A549 (cell line): ENCODE results near the gene RHBDD2. TPM values are rescaled to one million over a fixed set of nuclear protein-coding genes. Genes with fewer than 3 reads are reported as not detected.

Source experiments
- ATAC-seq, 2 experiments: fragments of 200-7000 bp in 1 of 2; fragments of >200 bp in 1 of 2; cut with Nextera tagmentation in 1 of 2; cut with Tn5 transposase in 1 of 2; 3 replicates each; pipeline versions ENCODE4 v1.8.0 to v1.9.1; 2018 to 2020; ENCODE audit warnings: mild to moderate bottlenecking in 1 of 2, moderate library complexity in 1 of 2
- CTCF ChIA-PET: fragments of 300-600 bp; sonication (Branson Sonifier 250); formaldehyde crosslinking; extraction: SDS; loops from one replicate; lab custom pipeline; 2021; ENCODE audit warnings: antibody characterized with exemption, inconsistent platforms; lab: Yijun Ruan, JAX
- POLR2A ChIA-PET: fragments of 350-600 bp; formaldehyde crosslinking; extraction: SDS; loops from one replicate; lab custom pipeline; 2021; ENCODE audit warnings: antibody characterized with exemption, inconsistent platforms; lab: Yijun Ruan, JAX
- DNase-seq, 2 experiments: peaks; one replicate each; pipeline versions ENCODE4 v3.0.0 to v3.0.0-alpha.2; 2011 to 2016; ENCODE audit warnings: low read depth in 1 of 2, low spot score in 1 of 2
- FAIRE-seq: peaks from 2 replicates; lab custom pipeline; 2011; peaks lifted over from hg19 to GRCh38; lab: Jason Lieb, UNC
- H3K27ac ChIP-seq, 2 experiments: fragments of >200 bp; sonication (Bioruptor Twin); formaldehyde crosslinking; 3 replicates each; pipeline ENCODE4 v1.5.1; 2016 to 2017
- H3K4me1 ChIP-seq: fragments of >200 bp; sonication (Bioruptor Twin); formaldehyde crosslinking; 3 replicates; pipeline ENCODE4 v1.6.1; 2016
- H3K4me2 ChIP-seq: fragments of >200 bp; sonication (Bioruptor Twin); formaldehyde crosslinking; 3 replicates; pipeline ENCODE4 v1.6.1; 2016
- H3K4me3 ChIP-seq: fragments of >200 bp; sonication (Bioruptor Twin); formaldehyde crosslinking; 3 replicates; pipeline ENCODE4 v1.5.1; 2016
- H3K9me3 ChIP-seq: fragments of >200 bp; sonication (Bioruptor Twin); formaldehyde crosslinking; 3 replicates; pipeline ENCODE4 v1.6.1; 2016
- BHLHE40 ChIP-seq: IDR thresholded peaks from 2 replicates; pipeline ENCODE4 v1.6.1; 2012; ENCODE audit warnings: low read depth, low read length, inconsistent platforms
- CHD4 ChIP-seq: fragments of 200-600 bp; sonication (generic); IDR thresholded peaks from 2 replicates; pipeline ENCODE4 v1.6.1; 2016; ENCODE audit warnings: antibody characterized with exemption, mild to moderate bottlenecking, borderline replicate concordance
- EHMT2 ChIP-seq: fragments of 200-600 bp; sonication (generic); IDR thresholded peaks from 2 replicates; pipeline ENCODE4 v1.6.1; 2016; ENCODE audit warnings: antibody characterized with exemption, low read depth, mild to moderate bottlenecking, moderate library complexity
- ELK1 ChIP-seq: fragments of 150-350 bp; IDR thresholded peaks from 2 replicates; pipeline ENCODE4 v1.6.1; 2014; ENCODE audit warnings: low read depth, mild to moderate bottlenecking, low read length
- ESRRA ChIP-seq: fragments of 150-350 bp; IDR thresholded peaks from 2 replicates; pipeline ENCODE4 v1.6.1; 2014; ENCODE audit warnings: mild to moderate bottlenecking, low read length, borderline replicate concordance
- FOSB ChIP-seq: fragments of 250-450 bp; sonication (Bioruptor Pico); IDR thresholded peaks from 2 replicates; pipeline ENCODE4 v1.5.0; 2020; ENCODE audit warnings: mild to moderate bottlenecking, moderate library complexity
- FOSL2 ChIP-seq, 2 experiments: fragments of 450-650 bp in 1 of 2; fragments of >200 bp in 1 of 2; sonication (Bioruptor Twin) in 1 of 2; formaldehyde crosslinking; IDR thresholded peaks; 2 replicates each; pipeline versions ENCODE4 v1.5.0 to v1.6.1; 2016 to 2020; ENCODE audit warnings: mild to moderate bottlenecking in 1 of 2, moderate library complexity in 1 of 2
- GATA3 ChIP-seq: IDR thresholded peaks from 2 replicates; pipeline ENCODE4 v1.6.1; 2012; ENCODE audit warnings: borderline replicate concordance
- HMGXB4 ChIP-seq: fragments of 250-450 bp; sonication (Bioruptor Pico); IDR thresholded peaks from 2 replicates; pipeline ENCODE4 v1.5.0; 2021; ENCODE audit warnings: mild to moderate bottlenecking, moderate library complexity, borderline replicate concordance
- HOXA7 ChIP-seq: fragments of 250-450 bp; sonication (Bioruptor Pico); IDR thresholded peaks from 2 replicates; pipeline ENCODE4 v1.5.0; 2020; ENCODE audit warnings: mild to moderate bottlenecking, moderate library complexity
- HOXB5 ChIP-seq: fragments of 250-450 bp; sonication (Bioruptor Pico); IDR thresholded peaks from 2 replicates; pipeline ENCODE4 v1.5.0; 2020; ENCODE audit warnings: mild to moderate bottlenecking, moderate library complexity
- JUNB ChIP-seq: fragments of >200 bp; sonication (Bioruptor Twin); formaldehyde crosslinking; IDR thresholded peaks from 2 replicates; pipeline ENCODE4 v1.6.1; 2016
- KDM1A ChIP-seq: fragments of 200-600 bp; sonication (generic); IDR thresholded peaks from 2 replicates; pipeline ENCODE4 v1.6.1; 2016; ENCODE audit warnings: low read depth, mild to moderate bottlenecking
- MAFK ChIP-seq: fragments of 450-650 bp; IDR thresholded peaks from 2 replicates; pipeline ENCODE4 v1.6.1; 2014; ENCODE audit not compliant: partially characterized antibody
- MYC ChIP-seq: IDR thresholded peaks from 2 replicates; pipeline ENCODE4 v1.6.1; 2012; ENCODE audit warnings: mild to moderate bottlenecking, inconsistent platforms, low read length, improper control_type of control experiment, borderline replicate concordance
- PBX3 ChIP-seq: IDR thresholded peaks from 2 replicates; pipeline ENCODE4 v1.6.1; 2012
- POLR2A ChIP-seq: IDR thresholded peaks from 2 replicates; pipeline ENCODE4 v1.6.1; 2012; ENCODE audit warnings: mild to moderate bottlenecking, low read length
- RARB ChIP-seq: fragments of 250-450 bp; sonication (Bioruptor Pico); IDR thresholded peaks from 2 replicates; pipeline ENCODE4 v1.8.0; 2021; ENCODE audit warnings: mild to moderate bottlenecking, moderate library complexity
- RFX5 ChIP-seq: fragments of 450-650 bp; IDR thresholded peaks from 2 replicates; pipeline ENCODE4 v1.7.1; 2014; ENCODE audit warnings: antibody characterized with exemption, mild to moderate bottlenecking, moderate library complexity
- RNF2 ChIP-seq: fragments of 200-600 bp; sonication (generic); IDR thresholded peaks from 2 replicates; pipeline ENCODE4 v1.6.1; 2016; ENCODE audit warnings: low read depth, mild to moderate bottlenecking, antibody characterized with exemption, moderate library complexity, borderline replicate concordance
- TFCP2L1 ChIP-seq: fragments of 250-450 bp; sonication (Bioruptor Pico); IDR thresholded peaks from 2 replicates; pipeline ENCODE4 v1.5.0; 2021; ENCODE audit warnings: mild to moderate bottlenecking
- ZFP36 ChIP-seq: fragments of 450-650 bp; IDR thresholded peaks from 2 replicates; pipeline ENCODE4 v1.6.1; 2014; ENCODE audit warnings: borderline replicate concordance; ENCODE audit not compliant: partially characterized antibody
- ZSCAN20 ChIP-seq: fragments of 250-450 bp; sonication (Bioruptor Pico); IDR thresholded peaks from 2 replicates; pipeline ENCODE4 v1.8.0; 2022; ENCODE audit warnings: mild to moderate bottlenecking, moderate library complexity
- WGBS: methylation state at CpG from one replicate; pipeline ENCODE4 v1.1.6; 2017; ENCODE audit errors: missing lambda C conversion rate; 5-methylcytosine and 5-hydroxymethylcytosine counted together
- polyA plus RNA-seq, 4 experiments: library from polyadenylated mRNA; depleted of rRNA in 3 of 4; stranded (reverse); fragments of >200 nt; fragmentation: RNase III in 1 of 4; extraction: RNeasy Plus Mini Kit Qiagen cat#74134 plus additional on column Dnase treatment in 1 of 4; gene quantifications; 2 replicates in 3 of 4; 3 replicates in 1 of 4; pipeline ENCODE4 v1.2.3, GENCODE V29; 2011 to 2017
- TF ChIP-seq, protein P1 (sequence below): IDR thresholded peaks from 2 replicates; pipeline ENCODE4 v1.6.1; 2012

The RHBDD2 gene
- polyA plus RNA-seq, 2 of the 4 experiments (the other 2 are of a cell fraction): 61.3 to 62.0 TPM

DNA sequence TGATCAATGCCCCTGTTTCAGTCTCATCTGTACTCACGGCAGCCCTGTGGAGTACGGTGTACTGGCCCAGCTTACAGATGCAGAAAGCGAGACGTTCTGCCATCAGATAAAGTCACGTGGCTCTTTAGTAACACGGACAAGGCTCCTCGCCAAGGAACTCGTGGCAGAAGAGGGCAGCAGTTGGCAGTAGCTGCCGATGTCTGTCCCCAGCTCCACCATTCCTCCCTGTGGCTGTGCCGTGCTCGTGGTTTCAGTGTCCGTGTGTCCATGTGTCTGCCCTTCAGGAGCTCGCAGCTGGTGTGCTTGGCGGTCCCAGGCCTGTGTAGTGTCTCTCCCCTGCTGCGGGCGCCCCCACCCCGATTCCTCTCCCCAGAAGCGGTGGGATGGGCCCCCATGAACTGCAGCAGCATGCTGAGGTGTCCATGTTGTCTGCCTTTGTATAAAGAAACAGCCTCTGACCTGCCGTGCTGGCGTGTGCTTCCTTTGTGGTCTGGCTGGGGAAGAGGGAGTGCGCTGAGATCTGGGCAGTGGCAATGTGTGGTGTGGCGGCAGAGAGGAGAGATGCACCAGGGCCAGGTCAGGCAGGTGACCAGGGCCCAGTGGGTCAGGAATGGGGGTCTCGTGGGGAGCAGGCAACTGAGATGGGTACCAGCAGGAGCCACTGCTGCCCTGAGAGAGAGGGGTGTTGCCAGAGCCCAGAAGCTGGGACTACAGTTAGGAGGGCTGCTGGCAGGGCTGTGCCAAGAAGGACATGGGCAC lies 9.8 kb downstream of the RHBDD2 start:
- H3K4me3 ChIP-seq: no peak overlapping the region
- FAIRE-seq (no peak), ATAC-seq (no peak; a peak in 1 of 6 replicates)

DNA sequence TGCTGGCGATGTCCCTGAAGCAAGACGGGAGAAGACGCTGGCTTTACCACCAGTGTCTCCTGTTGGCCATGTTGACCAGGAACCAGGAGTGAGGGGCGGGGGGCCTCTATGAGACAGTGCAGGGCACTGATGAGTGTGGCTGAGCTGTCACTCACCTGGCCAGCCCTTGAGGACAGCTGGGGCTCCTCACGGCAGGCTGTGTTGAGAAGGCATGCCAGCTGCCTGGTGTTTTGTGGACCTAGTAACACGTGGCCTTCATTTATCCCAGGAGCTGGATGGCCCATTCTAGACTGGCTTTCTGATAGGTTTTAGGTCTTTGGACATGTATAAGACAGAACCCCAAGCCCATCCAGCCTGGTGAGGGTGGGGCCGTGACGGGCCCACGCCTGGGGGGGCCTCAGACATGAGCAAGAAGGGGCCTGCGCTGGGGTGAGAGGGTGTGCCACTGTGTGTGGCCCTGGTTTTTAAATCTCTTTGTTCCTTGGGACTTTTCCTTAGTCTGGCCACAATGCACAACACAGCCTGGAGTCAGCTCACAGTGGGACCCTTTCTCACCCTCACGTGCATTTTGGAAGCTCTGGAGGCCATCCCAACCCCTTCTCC lies 10.5 kb downstream of the RHBDD2 start:
- Histone ChIP-seq H3K4me3 (no peak overlapping the region), H3K27ac (no peak overlapping the region), H3K9me3 (no peaks in the 10 kb centered on the region), H3K4me2 (no peak overlapping the region), H3K4me1 (no peaks in the 10 kb centered on the region)
- no peak for DNase-seq
- ChIA-PET CTCF (interaction anchor here (0.6 to 1.2 kb wide), 5 partner anchors 8 to 163 kb away, joined by 3 read pairs; no protein-coding TSS in a partner anchor), POLR2A (interaction anchor here (1.1 to 1.8 kb wide), 2 partner anchors 17 to 25 kb away, joined by 3 to 5 read pairs; partner anchors contain the start of gene POR)
- no peak for FAIRE-seq
- no peak; a peak in 1 of 6 replicates for ATAC-seq
- WGBS: 96% methylated on average over 11 of the region's 11 CpGs
- TF ChIP-seq JUNB: no peak
- no peak for TF ChIP-seq PBX3
- no peak for TF ChIP-seq POLR2A
- no peak for TF ChIP-seq MYC
- TF ChIP-seq RNF2: no peak
- no peak for TF ChIP-seq ZFP36
- no peak for TF ChIP-seq FOSB (CRISPR knock-in tag)
- no peak for TF ChIP-seq CHD4
- TF ChIP-seq HOXA7: no peak
- no peak for TF ChIP-seq MAFK
- TF ChIP-seq ZSCAN20 (CRISPR knock-in tag): no peak
- no peak for TF ChIP-seq HOXB5
- TF ChIP-seq BHLHE40: no peak
- TF ChIP-seq HMGXB4 (CRISPR knock-in tag): no peak
- TF ChIP-seq GATA3: no peak
- no peak for TF ChIP-seq FOSL2 (IDR thresholded peaks at IDR 0.05)
- no peak for TF ChIP-seq FOSL2 (CRISPR knock-in tag; IDR thresholded peaks at IDR 0.05)
- TF ChIP-seq ESRRA: no peak
- TF ChIP-seq RFX5: no peak

More for the DNA sequence above, 9.8 kb downstream of the RHBDD2 start:
- CTCF ChIA-PET: interaction anchor here (1.2 kb wide), 2 partner anchors 9 to 22 kb away, joined by 3 read pairs; no protein-coding TSS in a partner anchor
- DNase-seq: no peak
- 93% methylated on average over 22 of the region's 23 CpGs for WGBS
- Histone ChIP-seq H3K4me2 (no peak overlapping the region), H3K27ac (no peak overlapping the region), H3K4me1 (no peaks in the 10 kb centered on the region), H3K9me3 (no peaks in the 10 kb centered on the region)
- TF ChIP-seq EHMT2 (no peak), ZFP36 (no peak), TFCP2L1 (no peak), RARB (CRISPR knock-in tag) (no peak), ELK1 (no peak), KDM1A (no peak)
- TF ChIP-seq, protein P1, sequence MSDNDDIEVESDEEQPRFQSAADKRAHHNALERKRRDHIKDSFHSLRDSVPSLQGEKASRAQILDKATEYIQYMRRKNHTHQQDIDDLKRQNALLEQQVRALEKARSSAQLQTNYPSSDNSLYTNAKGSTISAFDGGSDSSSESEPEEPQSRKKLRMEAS: no peak
- POLR2A ChIA-PET: interaction anchor here (1.8 kb wide), 1 partner anchor 26 kb away, joined by 5 read pairs; the partner anchor contains the start of gene POR
